HG03571 (cell line): ENCODE results near the gene NUP50.

Experiments used
- ATAC-seq: cut with Tn5 transposase; IDR thresholded peaks from one replicate; pipeline ENCODE4 v1.9.1; 2021; ENCODE audit not compliant: unreplicated experiment

Gene NUP50

DNA sequence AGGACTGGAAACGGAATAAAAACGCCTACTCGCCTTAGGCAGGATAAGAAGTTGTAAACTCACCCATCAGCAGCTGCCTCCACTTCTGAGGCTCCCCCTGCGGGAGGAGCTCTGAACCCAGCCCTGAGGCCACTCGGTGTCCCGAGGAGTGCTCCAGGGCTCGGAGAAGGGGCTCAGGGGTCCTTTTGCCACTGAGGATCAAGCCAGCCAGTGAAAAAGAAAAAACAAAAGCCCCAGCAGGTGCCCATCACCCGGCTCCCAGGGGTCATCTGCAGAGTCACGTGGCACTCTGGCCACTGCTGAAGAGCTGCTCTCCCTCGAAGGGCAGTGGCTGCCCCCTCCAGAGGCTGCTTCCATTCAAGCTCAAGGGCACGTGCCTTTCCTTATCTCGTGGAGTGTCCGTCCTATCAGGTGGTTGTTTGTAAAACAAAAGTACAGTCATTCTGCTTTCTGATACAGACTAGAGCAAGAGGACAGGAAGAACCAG, 29.0 kb downstream of the NUP50 start:
- ATAC-seq, result no peak

DNA sequence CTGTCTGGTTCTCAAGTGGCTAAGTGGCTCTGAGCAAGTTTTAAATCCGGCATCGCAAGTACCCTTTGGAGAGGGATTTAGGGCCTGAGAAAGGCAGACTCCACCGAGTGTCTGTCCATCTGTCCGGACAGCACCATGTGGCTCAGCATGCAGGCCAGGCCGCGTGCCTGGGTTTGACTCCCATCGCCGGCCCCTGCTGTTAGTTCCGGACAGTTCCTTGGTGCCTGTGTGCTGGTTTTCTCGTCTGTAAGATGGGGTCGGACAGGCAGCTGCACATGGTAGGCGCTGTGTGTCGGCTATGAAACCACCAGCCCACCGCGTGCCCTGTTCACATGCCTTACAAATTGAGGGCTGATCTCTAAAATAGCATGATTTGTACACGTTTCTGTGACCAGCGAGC, 31.0 kb downstream of the NUP50 start:
- no peak for ATAC-seq

DNA sequence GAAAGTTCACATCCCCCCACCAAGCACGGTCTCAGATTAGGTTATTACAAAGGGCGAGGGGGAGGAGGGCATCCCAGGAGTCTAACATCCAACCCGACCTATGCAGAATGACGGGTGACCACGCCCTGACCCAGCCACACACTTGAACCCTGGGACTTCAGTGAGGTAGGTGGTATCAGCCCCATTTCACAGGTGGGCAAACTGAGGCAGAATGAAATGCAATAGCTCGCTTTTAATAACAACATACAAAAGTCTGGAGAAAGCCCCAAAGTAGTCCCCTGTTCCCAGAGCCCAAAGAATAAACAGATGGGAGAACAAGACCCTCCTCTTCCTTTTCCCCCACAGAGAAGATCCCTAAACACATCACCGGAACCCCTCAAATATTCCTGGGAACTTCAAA, 31.9 kb downstream of the NUP50 start:
- ATAC-seq, result no peak

DNA sequence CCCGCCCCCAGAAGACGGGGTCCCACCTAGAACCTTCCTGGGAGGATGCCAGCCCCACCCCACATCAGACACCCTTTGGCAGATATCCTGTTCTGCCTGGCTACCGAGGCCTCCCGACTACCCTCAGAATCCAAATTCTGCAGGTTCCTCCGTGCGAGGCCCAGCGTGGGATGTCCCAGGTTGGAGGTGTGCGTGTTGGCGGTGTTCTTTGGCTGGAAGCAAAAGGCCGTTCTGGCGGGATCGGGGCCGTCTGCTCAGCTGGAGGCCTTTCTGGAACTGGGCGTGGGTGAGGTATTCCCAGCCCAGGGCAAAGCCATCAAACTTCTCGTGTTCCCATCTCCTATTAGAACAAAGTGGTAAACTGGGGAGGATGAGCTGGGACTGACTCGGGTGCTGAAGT, 32.6 kb downstream of the NUP50 start:
- no peak for ATAC-seq

DNA sequence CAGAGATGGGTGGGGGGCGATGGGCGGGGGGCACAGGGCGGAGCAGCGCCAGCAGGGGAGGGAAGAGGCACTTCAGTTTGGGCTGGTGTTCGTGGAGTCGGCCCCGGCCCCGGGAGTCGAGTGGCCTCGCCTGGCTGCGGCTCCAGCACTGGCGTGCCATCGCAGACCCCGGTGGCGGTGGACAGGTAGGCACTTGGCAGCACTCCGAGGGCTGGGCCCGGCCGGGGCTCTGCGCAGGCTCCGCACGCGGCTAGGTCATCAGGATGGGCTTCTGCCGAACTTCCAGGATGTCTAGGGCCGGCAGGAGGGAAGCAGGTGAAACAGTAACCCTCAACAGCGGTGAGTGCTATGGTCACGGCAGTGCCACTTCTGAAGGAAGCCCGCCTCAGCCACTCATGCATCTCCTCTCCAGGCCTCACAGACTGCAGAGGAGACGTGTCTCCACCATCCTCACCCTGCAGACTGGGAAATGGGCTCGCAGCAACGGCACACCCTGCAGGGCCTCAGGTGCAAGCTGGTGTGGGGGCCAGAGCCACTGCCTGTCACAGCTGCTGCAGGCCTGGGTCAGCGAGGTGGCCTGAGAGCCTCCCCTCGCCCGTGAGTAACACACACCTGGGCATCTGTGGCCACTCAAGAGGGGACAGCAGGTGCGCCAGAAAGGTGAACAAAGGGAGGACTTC, 33.3 kb downstream of the NUP50 start:
- no peak for ATAC-seq

DNA sequence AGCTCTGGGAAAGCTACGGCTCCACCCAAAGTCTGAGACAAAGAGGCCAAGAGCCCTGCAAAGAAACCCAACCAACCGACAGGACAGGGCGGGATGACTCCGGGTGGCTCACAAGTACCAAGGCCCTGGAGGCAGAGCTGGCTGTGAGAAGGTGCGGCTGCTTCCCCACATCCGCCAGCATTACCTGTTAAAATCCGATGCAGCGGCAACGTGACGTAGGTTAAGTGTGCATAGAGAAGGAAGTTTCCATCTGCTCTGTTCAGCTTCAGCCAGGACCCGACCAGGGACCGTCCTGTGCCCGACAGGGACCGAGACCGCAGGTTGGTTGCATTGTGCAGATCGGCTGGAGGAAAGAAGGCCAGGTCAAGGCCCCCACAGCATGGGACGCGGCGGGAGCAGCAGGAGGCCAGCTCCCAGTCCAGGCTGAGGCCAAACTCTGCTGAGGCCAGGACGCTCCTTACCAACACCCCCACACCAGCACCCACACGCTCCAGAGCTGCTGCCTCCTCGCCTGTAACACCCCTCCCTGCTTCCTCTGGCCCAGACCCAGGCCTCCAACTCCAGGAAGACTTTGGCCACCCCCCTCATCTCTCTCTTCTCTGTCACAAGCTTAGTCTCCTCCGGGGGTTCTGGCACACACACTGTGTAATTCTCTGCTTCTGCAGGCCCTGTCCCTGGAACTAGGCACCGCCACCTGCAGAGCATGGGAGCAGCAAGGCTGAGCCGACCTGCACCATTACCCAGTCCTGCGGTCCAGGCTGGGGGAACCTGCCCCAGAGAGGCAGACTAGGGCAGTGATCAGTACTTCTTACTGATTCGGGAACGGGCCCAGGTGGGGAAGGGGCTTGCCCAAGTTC, 34.1 kb downstream of the NUP50 start:
- no peak for ATAC-seq

DNA sequence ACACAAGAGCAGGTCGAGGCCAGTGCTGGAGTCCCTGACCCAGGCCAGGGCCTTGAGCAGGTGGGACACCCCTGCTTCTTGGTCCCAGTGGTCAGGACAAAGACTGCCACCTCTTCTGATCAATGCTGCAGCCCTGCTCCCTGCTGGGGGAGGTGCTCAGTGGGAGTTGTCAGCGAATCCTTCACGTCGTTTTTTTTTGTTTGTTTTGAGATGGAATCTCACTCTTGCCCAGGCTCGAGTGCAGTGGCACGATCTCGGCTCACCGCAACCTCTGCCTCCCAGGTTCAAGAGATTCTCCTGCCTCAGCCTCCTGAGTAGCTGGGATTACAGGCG, 34.7 kb downstream of the NUP50 start:
- no peak for ATAC-seq

DNA sequence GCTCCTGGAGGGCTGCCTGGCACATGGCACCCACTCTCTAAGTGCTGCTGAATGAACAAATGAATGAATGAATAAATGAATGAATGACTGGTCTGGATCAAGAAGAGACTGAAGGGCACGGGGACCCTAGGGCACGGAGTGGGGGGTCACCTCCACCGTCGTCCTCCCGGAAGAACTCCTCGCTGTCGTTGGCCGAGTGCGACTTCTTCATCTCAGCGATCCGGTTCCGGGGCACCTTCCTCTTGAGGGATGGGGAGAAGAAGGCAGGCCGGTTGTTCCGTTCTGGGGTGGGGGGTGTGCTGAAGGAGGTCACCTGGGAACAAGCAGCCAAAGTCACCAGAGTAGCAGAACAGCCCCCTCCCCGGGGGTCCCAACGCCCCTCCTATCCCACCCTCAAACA, 36.0 kb downstream of the NUP50 start:
- no peak for ATAC-seq

DNA sequence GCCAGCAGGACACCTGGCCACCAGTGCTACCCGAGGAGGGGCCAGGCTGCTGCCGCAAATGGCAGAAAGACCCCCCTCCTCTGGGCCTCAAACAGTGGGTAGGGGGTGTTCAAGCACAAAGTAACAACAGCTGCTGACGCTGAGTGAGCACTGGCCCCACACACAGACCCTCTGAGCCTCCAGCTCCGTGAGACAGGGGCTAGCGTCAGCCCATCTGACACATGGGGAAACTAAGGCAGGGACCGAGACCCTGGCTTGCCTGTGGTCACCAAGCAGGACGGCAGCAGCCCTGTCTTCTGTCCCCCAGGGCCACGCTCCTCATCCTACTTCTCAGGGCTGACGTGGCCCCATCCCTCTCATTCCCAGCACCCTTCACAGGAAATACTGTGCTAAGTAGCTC, 36.5 kb downstream of the NUP50 start:
- no peak for ATAC-seq

DNA sequence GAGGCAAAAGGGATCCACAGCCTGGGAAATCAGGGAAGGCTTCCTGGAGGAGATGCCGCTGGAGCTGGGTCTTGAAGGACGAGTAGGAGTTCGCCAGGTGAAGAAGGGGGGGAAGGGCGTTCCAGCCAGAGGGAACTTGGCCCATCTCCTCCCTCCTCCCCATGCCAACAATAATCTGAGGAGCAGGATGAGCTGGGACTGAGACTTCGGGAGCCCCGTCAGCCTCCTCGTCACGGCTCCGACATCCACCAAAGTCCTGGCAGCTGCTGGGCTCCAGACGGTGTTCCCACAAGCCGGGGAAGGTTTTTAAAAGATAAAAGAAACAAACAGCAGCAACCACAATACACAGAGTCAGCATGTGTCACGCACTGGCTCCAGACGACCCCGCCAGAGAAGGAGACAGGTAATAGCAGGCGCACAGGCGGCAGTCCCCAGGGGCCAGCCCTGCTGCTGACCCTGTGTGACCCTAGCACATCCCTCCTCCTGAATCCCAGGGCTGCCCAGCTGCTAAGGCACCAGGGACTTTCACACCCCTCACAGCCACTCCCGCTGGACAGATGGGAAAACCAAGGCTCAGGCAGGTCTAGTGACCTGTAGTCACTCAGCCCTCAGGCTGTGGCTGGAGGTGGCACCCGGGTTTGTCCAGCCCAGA, 37.3 kb downstream of the NUP50 start:
- no peak for ATAC-seq

DNA sequence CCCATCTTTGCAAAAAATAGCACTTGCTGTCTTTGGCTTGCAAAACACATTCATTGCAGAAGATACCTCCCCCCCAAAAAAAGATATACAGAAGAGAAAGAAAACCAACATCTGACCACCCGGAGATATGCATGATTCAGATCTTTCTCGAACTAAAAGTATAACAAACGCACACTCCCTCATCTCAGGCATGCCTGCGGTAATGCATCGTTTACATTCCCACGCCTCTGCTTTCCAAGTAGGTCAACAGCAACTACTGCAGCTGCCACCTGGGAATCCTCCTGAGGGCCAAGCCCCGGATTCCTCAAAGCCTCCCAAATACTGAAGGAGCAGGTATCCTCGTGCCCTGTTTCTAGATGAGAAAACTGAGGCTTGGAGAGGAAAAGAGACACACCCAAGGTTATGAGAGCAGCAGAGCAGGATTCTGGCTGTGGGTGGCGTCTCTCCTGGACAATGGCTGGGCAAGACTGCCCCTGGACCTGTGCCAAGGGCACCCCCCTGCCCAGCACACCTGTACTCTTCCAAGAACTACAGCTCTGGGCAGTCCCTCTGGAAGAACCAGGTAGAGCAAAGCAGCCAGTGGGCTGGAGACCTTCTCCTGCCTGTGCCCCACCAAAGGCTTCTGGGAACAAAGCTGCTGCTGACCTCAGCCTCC, 38.1 kb downstream of the NUP50 start:
- no peak for ATAC-seq

DNA sequence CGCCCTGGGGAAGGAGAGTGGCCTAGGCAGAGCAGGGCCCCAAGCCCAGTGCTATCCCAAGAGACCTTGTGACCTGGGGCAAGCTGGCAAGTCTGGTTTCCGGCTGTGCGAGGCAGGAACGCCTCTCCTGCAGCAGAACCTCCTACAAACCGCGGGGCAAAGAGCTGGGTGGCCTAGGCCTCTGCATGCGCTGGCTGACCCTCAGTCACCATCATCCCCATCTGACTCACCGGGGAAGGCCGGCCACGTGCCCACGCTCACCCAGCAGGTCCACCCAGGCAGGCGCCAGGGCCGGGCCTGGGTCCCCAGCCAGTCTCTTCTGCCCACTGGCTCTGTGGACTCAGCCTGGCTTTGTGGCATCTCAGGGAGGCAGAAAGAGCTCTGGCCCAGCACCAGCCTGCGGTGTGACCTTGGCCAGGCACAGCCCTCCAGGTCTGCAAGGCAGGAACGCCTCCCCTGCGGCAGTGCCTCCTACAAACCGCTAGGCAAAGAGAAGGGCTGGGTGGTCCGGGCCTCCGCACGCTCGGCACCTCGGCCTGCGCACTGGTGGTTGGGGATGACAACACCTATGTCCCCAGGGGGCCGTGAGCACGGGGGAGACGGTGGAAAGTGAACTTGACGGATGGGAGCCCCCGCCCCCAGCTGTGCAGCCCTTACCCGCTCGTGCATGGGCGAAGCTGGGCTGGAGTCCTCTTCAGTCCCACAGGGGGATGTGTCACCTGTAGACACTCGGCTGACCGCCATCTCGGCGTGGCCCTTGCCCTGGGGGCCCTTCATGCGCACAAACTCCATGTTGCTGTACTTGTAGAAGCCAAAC, 38.8 kb downstream of the NUP50 start:
- no peak for ATAC-seq

DNA sequence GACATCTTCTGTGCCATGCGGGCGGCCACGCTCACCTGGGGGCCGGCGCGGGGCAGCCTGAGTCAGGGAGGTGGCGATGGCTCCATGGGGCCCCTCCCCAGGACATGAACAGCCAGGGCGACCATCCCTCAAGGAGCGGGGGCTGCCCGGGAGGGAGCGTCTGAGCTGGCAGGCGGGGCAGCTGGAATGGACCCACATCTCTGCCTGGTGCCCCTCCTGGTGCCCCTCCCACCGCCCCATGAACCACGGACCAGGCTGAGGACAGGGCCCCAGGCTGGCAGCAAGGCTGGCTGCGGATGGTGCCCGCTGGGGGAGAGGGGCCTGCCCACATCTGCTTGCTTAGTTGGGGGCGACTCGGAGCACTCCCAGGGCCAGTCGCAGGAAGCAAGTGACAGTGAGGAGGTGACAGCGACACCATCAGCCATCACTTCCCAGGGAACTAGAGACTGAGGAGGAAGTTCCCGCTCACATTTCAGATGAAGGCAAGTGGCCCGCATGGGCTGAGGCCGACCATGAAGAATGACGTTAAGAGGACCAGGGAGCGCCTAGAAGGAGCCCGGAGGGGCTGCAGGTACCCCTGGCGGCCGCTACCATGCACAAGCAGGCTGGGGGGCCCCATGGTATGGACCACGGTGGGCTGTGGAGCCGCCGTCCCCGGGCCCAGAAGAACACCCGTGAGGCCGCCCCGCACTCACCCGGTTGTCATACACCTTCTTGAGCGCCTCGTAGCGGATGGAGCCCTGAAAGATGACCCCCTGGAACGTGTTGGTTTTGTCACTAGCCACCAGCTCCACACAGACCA, 39.6 kb downstream of the NUP50 start:
- no peak for ATAC-seq

DNA sequence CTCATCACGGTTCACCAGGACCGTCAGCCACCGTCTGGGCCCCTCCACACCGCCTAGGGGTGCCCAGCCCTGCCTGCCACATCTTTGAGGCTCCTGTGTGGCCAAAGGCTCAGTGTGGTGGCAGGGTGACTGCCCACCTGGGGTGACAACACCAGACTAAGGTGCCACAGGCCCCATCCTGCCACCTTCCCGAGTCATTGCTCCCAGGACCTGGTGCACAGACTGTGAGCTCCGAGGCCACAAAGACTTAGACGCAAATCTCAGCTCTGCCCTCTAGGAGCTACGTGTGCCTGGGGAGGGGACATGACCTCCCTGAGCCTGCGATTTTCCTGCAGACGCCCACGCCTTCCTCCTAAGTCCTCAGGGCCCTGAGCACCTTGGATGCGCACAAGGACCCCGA, 40.5 kb downstream of the NUP50 start:
- no peak for ATAC-seq

DNA sequence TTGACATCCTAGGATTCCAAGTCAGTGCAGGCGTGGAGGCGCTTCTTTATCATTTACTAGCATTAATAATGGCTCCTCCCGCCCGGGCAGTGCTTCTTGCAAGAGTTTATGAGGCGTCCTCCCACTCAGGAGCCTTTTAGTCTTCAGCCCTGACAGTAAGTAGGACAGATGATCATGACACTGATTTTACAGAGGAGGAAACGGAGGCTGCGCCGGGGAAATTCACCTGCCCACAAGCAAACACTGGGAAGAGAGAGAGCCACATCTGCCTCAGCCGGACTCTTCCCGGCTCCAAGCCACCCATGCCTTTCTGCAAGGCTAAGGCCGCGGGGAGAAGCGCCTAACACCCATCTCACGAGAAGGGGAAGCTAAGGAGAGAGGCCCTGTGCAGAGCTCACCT, 41.1 kb downstream of the NUP50 start:
- ATAC-seq, result no peak

DNA sequence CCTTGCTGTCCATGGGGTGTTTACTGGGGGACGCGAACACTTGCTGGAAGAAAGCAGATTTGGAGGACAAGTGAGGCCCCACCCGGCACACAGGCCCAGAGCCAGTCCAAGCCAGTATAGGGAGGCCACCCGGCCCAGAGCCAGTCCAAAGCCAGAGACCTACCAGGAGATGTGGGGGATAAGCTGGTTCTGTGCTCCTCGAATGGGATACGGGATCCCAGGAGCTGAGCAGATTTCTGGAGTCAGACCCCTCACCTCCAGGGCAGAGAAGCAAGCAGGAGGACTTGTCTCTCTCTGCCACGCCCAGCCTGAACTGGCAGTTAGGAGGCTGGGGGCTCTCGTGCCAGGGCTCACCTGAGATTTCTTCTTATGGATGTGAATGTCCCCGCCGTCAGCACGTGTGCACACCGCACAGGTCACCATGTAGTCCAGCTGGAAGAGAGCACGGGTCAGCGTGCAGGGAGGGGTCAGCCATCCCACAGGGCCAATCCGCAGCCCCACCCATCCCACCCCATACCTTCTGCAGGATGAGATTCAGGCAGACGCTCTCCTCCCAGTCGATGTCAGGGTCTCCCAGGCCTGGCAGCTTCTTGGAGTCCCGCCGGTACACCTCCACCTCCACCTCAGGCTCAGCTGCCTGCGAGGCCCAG, 41.7 kb downstream of the NUP50 start:
- ATAC-seq, result no peak

DNA sequence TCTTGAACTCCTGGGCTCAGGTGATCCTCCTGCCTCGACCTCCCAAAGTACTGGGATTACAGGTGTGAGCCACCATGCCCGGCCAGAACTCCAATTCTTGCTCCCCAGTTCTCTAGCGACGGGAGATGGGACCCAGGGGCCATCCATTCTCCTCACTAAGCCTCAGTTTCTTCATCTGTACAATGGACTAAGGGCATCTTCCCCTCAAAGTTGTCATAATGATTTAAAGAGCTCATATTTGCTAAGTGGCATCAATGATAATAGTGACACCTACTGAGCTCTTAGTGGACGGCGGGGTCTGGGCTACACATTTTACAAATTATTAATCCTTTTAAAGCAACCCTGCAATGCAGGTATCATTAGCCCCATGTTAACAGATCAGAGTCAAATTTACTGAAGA, 42.5 kb downstream of the NUP50 start:
- ATAC-seq, result no peak

DNA sequence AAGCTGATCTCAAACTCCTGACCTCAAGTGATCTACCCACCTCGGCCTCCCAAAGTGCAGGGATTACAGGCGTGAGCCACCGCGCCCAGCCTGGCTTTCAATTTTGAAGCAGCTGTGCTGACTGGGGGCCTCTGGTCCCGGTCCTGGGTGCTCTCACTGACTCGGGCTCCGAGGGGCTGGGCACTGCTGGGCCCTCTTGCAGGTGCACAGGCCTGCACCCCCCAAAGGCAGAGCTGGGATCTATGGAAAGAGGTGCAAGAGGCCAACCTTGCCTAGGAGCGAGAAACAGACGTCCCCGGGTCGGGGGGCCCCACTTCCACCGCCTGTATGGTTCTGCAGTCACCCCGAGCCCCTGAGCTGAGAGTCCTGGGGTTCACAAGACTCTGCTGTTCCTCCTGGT, 43.8 kb downstream of the NUP50 start:
- ATAC-seq, result no peak

DNA sequence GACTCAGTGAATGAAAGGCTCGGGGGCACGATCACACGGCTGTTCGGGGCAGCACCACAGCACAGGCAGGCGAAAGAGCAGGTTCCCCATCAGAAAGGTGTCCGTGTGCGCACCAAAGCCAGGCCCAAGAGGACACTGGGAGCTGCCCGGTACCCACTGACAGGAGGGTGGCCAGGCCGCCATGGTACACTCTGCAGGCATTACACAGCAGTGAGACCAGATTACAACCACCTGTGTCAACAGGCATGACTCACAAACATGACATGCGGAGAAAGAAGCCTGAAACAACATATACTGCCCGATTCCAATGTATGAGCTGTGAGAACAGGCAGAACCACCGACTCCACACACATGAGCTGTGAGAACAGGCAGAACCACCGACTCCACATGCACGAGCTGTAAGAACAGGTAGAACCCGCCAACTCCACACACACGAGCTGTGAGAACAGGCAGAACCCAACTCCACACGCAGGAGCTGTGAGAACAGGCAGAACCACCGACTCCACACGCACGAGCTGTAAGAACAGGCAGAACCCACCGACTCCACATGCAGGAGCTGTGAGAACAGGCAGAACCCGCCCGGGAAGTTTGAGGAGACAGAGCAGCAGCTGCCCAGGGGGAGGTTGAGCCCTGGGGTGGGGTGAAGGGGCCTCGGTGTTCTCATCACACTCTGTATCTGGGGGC, 44.4 kb downstream of the NUP50 start:
- ATAC-seq, result no peak
